Measurements from ENCODE around the gene KDELR1.

GRCh38 chr19:48333467-48334384, 57.6 kb downstream of the KDELR1 start:
- no peak for TF ChIP-seq POLR2AphosphoS5 (IDR thresholded peaks at IDR 0.05; ENCODE audit: low read depth, low read length)
- TF ChIP-seq POLR2A (IDR thresholded peaks at IDR 0.05; ENCODE audit: low read depth, low read length), result 0 out of 2 replicates have a peak, but pooled peaks have one; percentile 6
- no peak for TF ChIP-seq SPI1 (IDR thresholded peaks at IDR 0.05; ENCODE audit: low read depth, low read length)
- no peak for TF ChIP-seq PAX5 (IDR thresholded peaks at IDR 0.05; ENCODE audit: insufficient read depth, low read length, severe bottlenecking)
